ENCODE results near the gene ZNF23. TPM values are rescaled to one million over a fixed set of nuclear protein-coding genes. Genes with fewer than 3 reads are reported as not detected.
"Not testable (repeated sequence)": the region's sequence is repeated elsewhere in the genome, so short reads cannot be mapped to it uniquely, and the experiment has no call there.

ZNF23 gene
- total RNA-seq = 10 to 100 TPM; 11.1 to 11.5 TPM

- Mint-ChIP-seq H3K9me3 (no peaks in the 10 kb centered on the region), H3K36me3 (peaks cover 4% of the 10 kb centered on the region), H3K27me3 (no peaks in the 10 kb centered on the region), H3K27ac (peak within 1 kb of the TSS; percentile 96), H3K4me1 (peaks cover 17% of the 10 kb centered on the region), H3K4me3 (peak within 1 kb of the TSS; percentile 93)
- DNase-seq = peak; percentile 85
Measured at GRCh38 chr16:71461686-71462648, at the start of gene ZNF23. Gene ZNF23 (minus strand): TSS chr16:71462247. CDS start chr16:71456796, 5,451 bp downstream.

GRCh38 chr16:71507061-71507460 is 45.0 kb upstream of the ZNF23 start:
- Mint-ChIP-seq H3K27me3 (no peaks in the 10 kb centered on the region), H3K4me1 (no peaks in the 10 kb centered on the region), H3K36me3 (no peaks in the 10 kb centered on the region), H3K4me3 (no peak overlapping the region), H3K9me3 (no peaks in the 10 kb centered on the region), H3K27ac (no peak overlapping the region)
- DNase-seq = no peak

- no peaks in the 10 kb centered on the region for H3K36me3 Mint-ChIP-seq
- H3K27ac Mint-ChIP-seq = no peak overlapping the region
- no peak for DNase-seq
- no peak overlapping the region for H3K4me3 Mint-ChIP-seq
- H3K27me3 Mint-ChIP-seq = peaks cover 1% of the 10 kb centered on the region
- H3K4me1 Mint-ChIP-seq = no peaks in the 10 kb centered on the region
- no peaks in the 10 kb centered on the region for H3K9me3 Mint-ChIP-seq
Measured at GRCh38 chr16:71504901-71505300, 42.9 kb upstream of the ZNF23 start.

- not testable (repeated sequence) for H3K4me1 Mint-ChIP-seq, H3K36me3 Mint-ChIP-seq, H3K27me3 Mint-ChIP-seq, H3K4me3 Mint-ChIP-seq, H3K9me3 Mint-ChIP-seq, DNase-seq, H3K27ac Mint-ChIP-seq
Measured at GRCh38 chr16:71504051-71504450, 42.0 kb upstream of the ZNF23 start.

GRCh38 chr16:71501547-71501946 is 39.5 kb upstream of the ZNF23 start:
- H3K27me3 Mint-ChIP-seq = peaks cover 3% of the 10 kb centered on the region
- H3K9me3 Mint-ChIP-seq = no peaks in the 10 kb centered on the region
- no peak overlapping the region for H3K27ac Mint-ChIP-seq
- no peak overlapping the region for H3K4me3 Mint-ChIP-seq
- H3K36me3 Mint-ChIP-seq = peaks cover 1% of the 10 kb centered on the region
- no peak for DNase-seq
- H3K4me1 Mint-ChIP-seq = no peaks in the 10 kb centered on the region

GRCh38 chr16:71500964-71501363 is 38.9 kb upstream of the ZNF23 start:
- DNase-seq = no peak
- Mint-ChIP-seq H3K4me1 (no peaks in the 10 kb centered on the region), H3K9me3 (no peaks in the 10 kb centered on the region), H3K4me3 (no peak overlapping the region), H3K27me3 (peaks cover 3% of the 10 kb centered on the region), H3K27ac (no peak overlapping the region), H3K36me3 (peaks cover 1% of the 10 kb centered on the region)

- H3K4me3 Mint-ChIP-seq = no peak overlapping the region
- peaks cover 3% of the 10 kb centered on the region for H3K27me3 Mint-ChIP-seq
- no peaks in the 10 kb centered on the region for H3K4me1 Mint-ChIP-seq
- no peaks in the 10 kb centered on the region for H3K9me3 Mint-ChIP-seq
- peaks cover 1% of the 10 kb centered on the region for H3K36me3 Mint-ChIP-seq
- no peak overlapping the region for H3K27ac Mint-ChIP-seq
- DNase-seq = peak; percentile 28
Measured at GRCh38 chr16:71499775-71500364, 37.8 kb upstream of the ZNF23 start.

- peaks cover 1% of the 10 kb centered on the region for H3K36me3 Mint-ChIP-seq
- no peaks in the 10 kb centered on the region for H3K4me1 Mint-ChIP-seq
- no peak for DNase-seq
- H3K9me3 Mint-ChIP-seq = no peaks in the 10 kb centered on the region
- no peak overlapping the region for H3K4me3 Mint-ChIP-seq
- peaks cover 3% of the 10 kb centered on the region for H3K27me3 Mint-ChIP-seq
- H3K27ac Mint-ChIP-seq = no peak overlapping the region
Measured at GRCh38 chr16:71498031-71498430, 36.0 kb upstream of the ZNF23 start.

GRCh38 chr16:71493213-71493612 is 31.2 kb upstream of the ZNF23 start:
- peaks cover 4% of the 10 kb centered on the region for H3K4me1 Mint-ChIP-seq
- no peak for DNase-seq
- H3K27me3 Mint-ChIP-seq = no peaks in the 10 kb centered on the region
- H3K27ac Mint-ChIP-seq = no peak overlapping the region
- H3K36me3 Mint-ChIP-seq = peaks cover 1% of the 10 kb centered on the region
- H3K4me3 Mint-ChIP-seq = no peak overlapping the region
- H3K9me3 Mint-ChIP-seq = no peaks in the 10 kb centered on the region

GRCh38 chr16:71492786-71493185 is 30.7 kb upstream of the ZNF23 start:
- no peaks in the 10 kb centered on the region for H3K9me3 Mint-ChIP-seq
- H3K27ac Mint-ChIP-seq = no peak overlapping the region
- no peak for DNase-seq
- no peaks in the 10 kb centered on the region for H3K27me3 Mint-ChIP-seq
- peaks cover 4% of the 10 kb centered on the region for H3K4me1 Mint-ChIP-seq
- no peaks in the 10 kb centered on the region for H3K36me3 Mint-ChIP-seq
- H3K4me3 Mint-ChIP-seq = no peak overlapping the region

GRCh38 chr16:71491054-71491453 is 29.0 kb upstream of the ZNF23 start:
- DNase-seq = no peak
- Mint-ChIP-seq H3K9me3 (no peaks in the 10 kb centered on the region), H3K27ac (no peak overlapping the region), H3K27me3 (no peaks in the 10 kb centered on the region), H3K36me3 (no peaks in the 10 kb centered on the region), H3K4me3 (no peak overlapping the region), H3K4me1 (peaks cover 4% of the 10 kb centered on the region)

GRCh38 chr16:71490361-71490760 is 28.3 kb upstream of the ZNF23 start:
- no peak overlapping the region for H3K27ac Mint-ChIP-seq
- H3K36me3 Mint-ChIP-seq = no peaks in the 10 kb centered on the region
- H3K27me3 Mint-ChIP-seq = no peaks in the 10 kb centered on the region
- H3K4me1 Mint-ChIP-seq = peaks cover 4% of the 10 kb centered on the region
- DNase-seq = no peak
- no peaks in the 10 kb centered on the region for H3K9me3 Mint-ChIP-seq
- H3K4me3 Mint-ChIP-seq = no peak overlapping the region

- Mint-ChIP-seq H3K4me1 (peaks cover 8% of the 10 kb centered on the region), H3K27ac (no peak within 1 kb of the TSS), H3K4me3 (no peak within 1 kb of the TSS), H3K27me3 (no peaks in the 10 kb centered on the region), H3K36me3 (no peaks in the 10 kb centered on the region), H3K9me3 (no peaks in the 10 kb centered on the region)
- no peak for DNase-seq
Measured at GRCh38 chr16:71489122-71489521, 27.1 kb upstream of the ZNF23 start, which contains the start of gene ZNF19. Gene ZNF19 (minus strand): TSS chr16:71489324. CDS start chr16:71482114, 7,210 bp downstream.

GRCh38 chr16:71484006-71484893 is 22.2 kb upstream of the ZNF23 start:
- Mint-ChIP-seq H3K36me3 (no peaks in the 10 kb centered on the region), H3K9me3 (no peaks in the 10 kb centered on the region), H3K4me3 (peak overlapping the region; percentile 82), H3K27me3 (no peaks in the 10 kb centered on the region), H3K27ac (peak overlapping the region; percentile 63), H3K4me1 (peaks cover 17% of the 10 kb centered on the region)
- DNase-seq = peak; percentile 79

- DNase-seq = no peak
- Mint-ChIP-seq H3K4me1 (peaks cover 17% of the 10 kb centered on the region), H3K9me3 (no peaks in the 10 kb centered on the region), H3K27ac (no peak overlapping the region), H3K36me3 (no peaks in the 10 kb centered on the region), H3K4me3 (no peak overlapping the region), H3K27me3 (no peaks in the 10 kb centered on the region)
Measured at GRCh38 chr16:71482569-71482968, 20.5 kb upstream of the ZNF23 start.

Data from activated naive CD8-positive, alpha-beta T cell treated with anti-CD3 and anti-CD28 coated beads for 36 hours (primary cell).